ENCODE measurements around the gene SUN2. TPM values are rescaled to one million over a fixed set of nuclear protein-coding genes. Genes with fewer than 3 reads are reported as not detected.

Gene SUN2
- total RNA-seq, 2 experiments from 2014 or later = 582 to 702 TPM

DNA sequence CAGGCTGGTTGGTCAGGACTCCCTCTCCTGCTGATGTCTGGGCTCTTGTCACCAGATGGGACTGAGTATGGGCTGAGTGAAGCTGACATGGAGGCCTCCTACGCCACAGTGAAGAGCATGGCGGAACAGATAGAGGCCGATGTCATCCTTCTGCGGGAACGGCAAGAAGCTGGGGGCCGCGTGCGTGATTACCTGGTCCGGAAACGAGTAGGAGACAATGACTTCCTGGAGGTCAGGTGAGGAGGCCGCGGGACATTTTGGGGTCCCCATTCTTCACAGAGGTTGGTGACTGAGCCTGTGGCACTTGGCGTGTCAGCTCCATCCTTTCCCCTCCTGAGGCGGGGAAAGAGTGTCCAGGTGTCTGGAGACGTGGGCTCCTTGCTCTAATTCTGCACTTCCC lies 39.9 kb downstream of the SUN2 start:
- ChIA-PET CTCF (interaction anchor here (0.7 to 3.0 kb wide), 4 partner anchors 9 to 34 kb away, joined by 3 to 14 read pairs (median 4); no protein-coding TSS in a partner anchor), POLR2A (no interaction called here)
- H3K9me3 Mint-ChIP-seq = no peaks in the 10 kb centered on the region
- no peaks in the 10 kb centered on the region for H3K27me3 Mint-ChIP-seq
- H3K4me1 Mint-ChIP-seq = peaks cover 34% of the 10 kb centered on the region
- H3K4me3 Mint-ChIP-seq = no peak overlapping the region
- H3K27ac Mint-ChIP-seq = no peak overlapping the region
- H3K36me3 Mint-ChIP-seq (ENCODE audit: low read depth) = peaks cover 41% of the 10 kb centered on the region
- no peak for DNase-seq

DNA sequence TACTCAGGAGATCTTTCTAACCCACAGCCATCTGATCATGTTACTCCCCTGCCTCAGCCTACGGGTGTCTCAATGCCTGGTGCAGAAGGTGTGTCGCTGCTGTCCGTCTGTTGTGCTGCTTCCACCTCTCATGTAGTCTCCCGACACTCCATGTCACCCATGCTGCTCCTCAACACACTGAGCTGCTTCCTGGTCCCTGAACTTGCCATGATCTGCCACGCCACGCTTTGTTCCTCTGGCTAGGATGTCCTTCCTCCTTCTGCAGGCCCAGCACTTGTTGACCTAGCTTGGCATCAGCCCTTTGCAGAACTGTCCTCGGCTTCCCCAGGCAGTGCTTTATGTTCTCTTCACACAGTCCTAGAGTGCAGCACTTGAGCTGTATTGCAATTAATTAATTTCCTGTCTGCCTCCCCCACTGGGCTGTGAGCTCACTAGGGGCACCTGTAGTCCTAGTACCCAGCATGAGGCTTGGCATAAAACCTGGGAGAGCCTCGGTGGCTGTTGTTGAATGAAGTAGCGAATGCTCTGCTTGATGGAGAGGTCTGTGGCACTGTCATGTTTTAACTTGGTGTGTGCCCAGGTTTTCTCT lies 40.5 kb downstream of the SUN2 start:
- DNase-seq = no peak
- POLR2A ChIA-PET = no interaction called here
- no peaks in the 10 kb centered on the region for H3K27me3 Mint-ChIP-seq
- H3K27ac Mint-ChIP-seq = peak overlapping the region; percentile 72
- no peak overlapping the region for H3K4me3 Mint-ChIP-seq
- CTCF ChIA-PET = interaction anchor here (1.0 to 3.0 kb wide), 6 partner anchors 8 to 35 kb away, joined by 3 to 14 read pairs (median 4); partner anchors contain the start of genes GTPBP1 and TOMM22
- no peaks in the 10 kb centered on the region for H3K9me3 Mint-ChIP-seq
- peaks cover 43% of the 10 kb centered on the region for H3K36me3 Mint-ChIP-seq (ENCODE audit: low read depth)
- H3K4me1 Mint-ChIP-seq = peaks cover 39% of the 10 kb centered on the region

DNA sequence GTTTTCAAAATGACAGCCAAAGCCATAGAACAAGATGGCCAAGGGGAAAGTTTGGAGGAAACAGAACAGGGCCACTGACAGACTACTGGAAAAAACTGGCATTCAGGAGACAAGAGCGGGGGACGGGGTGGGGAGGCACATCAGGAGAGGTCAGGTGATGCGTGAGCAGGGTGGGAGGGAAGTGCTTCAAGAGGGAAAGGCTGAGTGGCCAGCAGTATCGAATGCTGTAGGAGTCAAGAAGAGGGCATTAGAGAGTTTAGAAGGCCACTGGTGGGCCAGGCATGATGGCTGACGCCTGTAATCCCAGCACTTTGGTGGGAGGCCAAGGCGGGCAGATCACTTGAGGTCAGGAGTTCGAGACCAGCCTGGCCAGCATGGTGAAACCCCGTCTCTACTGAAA lies 41.9 kb downstream of the SUN2 start:
- Mint-ChIP-seq H3K36me3 (ENCODE audit: low read depth) (peaks cover 48% of the 10 kb centered on the region), H3K27me3 (no peaks in the 10 kb centered on the region), H3K4me1 (peaks cover 48% of the 10 kb centered on the region), H3K4me3 (no peak overlapping the region), H3K9me3 (no peaks in the 10 kb centered on the region), H3K27ac (no peak overlapping the region)
- no peak for DNase-seq
- CTCF ChIA-PET = interaction anchor here (1.3 to 3.0 kb wide), 2 partner anchors 8 to 11 kb away, joined by 4 to 14 read pairs; partner anchors contain the start of gene GTPBP1
- POLR2A ChIA-PET = no interaction called here

DNA sequence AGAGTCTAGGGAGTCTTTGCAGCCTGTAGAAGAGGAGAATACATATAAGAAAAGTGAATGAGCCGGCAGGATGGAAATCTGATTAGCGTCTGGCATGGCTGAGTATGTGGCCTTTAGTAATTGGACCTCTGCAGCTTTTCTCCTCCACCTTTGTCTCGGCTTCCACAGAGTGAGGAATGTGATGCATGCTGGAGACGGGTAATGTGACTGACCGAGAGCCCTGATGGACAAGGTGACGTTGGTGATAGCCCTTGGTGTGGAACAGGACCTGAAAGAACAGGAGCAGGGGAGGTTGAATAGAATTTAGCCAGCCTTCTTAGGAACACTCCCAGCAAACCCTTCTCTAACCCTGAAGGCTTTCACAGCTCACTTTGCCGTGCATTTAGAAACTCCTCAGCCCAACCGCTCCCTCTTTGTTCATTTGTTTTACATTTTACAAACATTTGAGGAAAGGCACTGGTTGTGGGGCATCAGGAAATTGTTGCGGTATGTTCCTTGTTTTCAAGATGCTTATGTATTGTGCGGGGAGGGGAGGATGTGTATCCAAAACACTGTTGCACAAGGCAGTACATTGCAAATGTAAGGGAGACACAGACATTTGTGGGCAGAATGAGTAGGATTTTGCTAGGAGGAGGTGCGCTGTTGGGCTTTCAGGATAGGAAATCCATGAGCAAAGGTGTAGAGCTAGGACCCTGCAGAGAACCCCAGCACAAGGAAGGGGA lies 43.2 kb downstream of the SUN2 start:
- H3K9me3 Mint-ChIP-seq = no peaks in the 10 kb centered on the region

DNA sequence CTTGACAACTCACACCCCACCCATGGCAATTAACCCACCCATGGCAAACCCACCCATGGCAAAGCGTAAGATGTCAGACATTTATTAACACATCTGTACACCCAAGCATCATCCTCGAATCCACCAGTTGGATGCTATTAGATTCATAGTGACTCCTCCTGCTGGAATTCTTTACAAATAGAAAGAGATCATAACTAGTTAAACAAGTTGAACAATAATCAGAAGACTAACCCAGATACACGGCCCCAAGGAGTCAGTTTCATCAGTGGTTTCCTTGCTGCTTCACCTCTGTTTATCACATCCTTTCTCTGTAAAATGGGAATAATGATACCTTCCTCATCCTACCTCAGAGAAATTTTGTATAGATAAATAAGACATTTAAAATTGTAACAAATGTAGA lies 44.9 kb downstream of the SUN2 start:
- H3K27ac Mint-ChIP-seq = no peak overlapping the region
- no peak for DNase-seq
- H3K9me3 Mint-ChIP-seq = no peaks in the 10 kb centered on the region
- CTCF ChIA-PET = interaction anchor here (0.9 kb wide), 1 partner anchor 14 kb away, joined by 9 read pairs; no protein-coding TSS in a partner anchor
- H3K4me1 Mint-ChIP-seq = peaks cover 67% of the 10 kb centered on the region
- H3K36me3 Mint-ChIP-seq (ENCODE audit: low read depth) = peaks cover 42% of the 10 kb centered on the region
- POLR2A ChIA-PET = no interaction called here
- H3K27me3 Mint-ChIP-seq = no peaks in the 10 kb centered on the region
- no peak overlapping the region for H3K4me3 Mint-ChIP-seq

More for the DNA sequence above, 43.2 kb downstream of the SUN2 start:
- ChIA-PET CTCF (interaction anchor here (1.1 kb wide), 1 partner anchor 12 kb away, joined by 3 read pairs; no protein-coding TSS in a partner anchor), POLR2A (no interaction called here)
- no peak for DNase-seq
- peak overlapping the region; percentile 66 for H3K27ac Mint-ChIP-seq
- no peaks in the 10 kb centered on the region for H3K27me3 Mint-ChIP-seq
- peaks cover 60% of the 10 kb centered on the region for H3K4me1 Mint-ChIP-seq
- no peak overlapping the region for H3K4me3 Mint-ChIP-seq
- H3K36me3 Mint-ChIP-seq (ENCODE audit: low read depth) = peaks cover 49% of the 10 kb centered on the region

DNA sequence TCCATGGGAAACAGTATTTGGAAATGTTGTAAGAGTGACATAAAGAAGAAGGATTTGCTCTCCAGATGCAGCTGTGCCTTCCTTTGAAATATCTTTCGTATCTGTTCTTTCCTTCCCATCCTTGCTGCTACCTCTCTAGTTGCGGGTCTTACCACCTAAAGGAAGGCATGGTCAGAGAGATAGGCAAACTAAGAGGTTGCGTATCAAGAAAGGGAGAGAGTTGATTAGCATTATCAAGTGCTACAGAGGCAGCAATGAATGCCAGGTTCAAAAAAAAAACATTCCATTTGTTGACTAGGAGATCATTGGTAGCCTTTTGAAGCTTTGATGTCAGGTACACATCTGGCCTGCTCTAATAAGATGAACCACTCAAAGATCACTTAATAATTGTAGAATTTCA lies 45.4 kb downstream of the SUN2 start:
- Mint-ChIP-seq H3K36me3 (ENCODE audit: low read depth) (peaks cover 38% of the 10 kb centered on the region), H3K4me3 (no peak overlapping the region), H3K27ac (no peak overlapping the region), H3K27me3 (no peaks in the 10 kb centered on the region), H3K9me3 (no peaks in the 10 kb centered on the region), H3K4me1 (peaks cover 66% of the 10 kb centered on the region)
- DNase-seq = no peak
- POLR2A ChIA-PET = no interaction called here
- CTCF ChIA-PET = interaction anchor here (0.9 to 1.7 kb wide), 2 partner anchors 8 to 15 kb away, joined by 5 to 9 read pairs; no protein-coding TSS in a partner anchor

DNA sequence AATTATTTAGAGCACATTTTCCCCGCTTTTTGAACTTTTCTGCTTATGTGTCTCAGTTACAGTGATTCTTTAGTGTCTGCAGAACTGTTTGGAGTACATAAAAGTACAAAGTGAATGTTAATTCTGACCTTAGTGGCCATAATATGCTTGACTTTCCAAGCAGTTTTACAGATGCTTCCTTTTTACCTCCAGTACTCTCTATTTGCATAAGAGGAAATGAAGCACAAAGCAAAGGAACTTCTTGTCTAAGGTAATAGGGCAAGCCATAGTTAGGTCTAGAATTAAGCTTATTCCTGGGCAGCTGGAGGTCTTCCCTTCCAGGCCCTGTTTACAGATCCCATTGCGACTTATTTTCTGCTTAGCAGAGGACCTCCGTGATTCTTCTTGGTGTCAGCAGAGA lies 46.5 kb downstream of the SUN2 start:
- H3K27me3 Mint-ChIP-seq = no peaks in the 10 kb centered on the region
- ChIA-PET POLR2A (no interaction called here), CTCF (interaction anchor here (1.0 to 1.7 kb wide), 2 partner anchors 9 to 57 kb away, joined by 3 to 5 read pairs; no protein-coding TSS in a partner anchor)
- H3K9me3 Mint-ChIP-seq = no peaks in the 10 kb centered on the region
- no peak overlapping the region for H3K4me3 Mint-ChIP-seq
- DNase-seq = no peak
- H3K27ac Mint-ChIP-seq = peak overlapping the region; percentile 67
- peaks cover 67% of the 10 kb centered on the region for H3K4me1 Mint-ChIP-seq
- peaks cover 34% of the 10 kb centered on the region for H3K36me3 Mint-ChIP-seq (ENCODE audit: low read depth)

DNA sequence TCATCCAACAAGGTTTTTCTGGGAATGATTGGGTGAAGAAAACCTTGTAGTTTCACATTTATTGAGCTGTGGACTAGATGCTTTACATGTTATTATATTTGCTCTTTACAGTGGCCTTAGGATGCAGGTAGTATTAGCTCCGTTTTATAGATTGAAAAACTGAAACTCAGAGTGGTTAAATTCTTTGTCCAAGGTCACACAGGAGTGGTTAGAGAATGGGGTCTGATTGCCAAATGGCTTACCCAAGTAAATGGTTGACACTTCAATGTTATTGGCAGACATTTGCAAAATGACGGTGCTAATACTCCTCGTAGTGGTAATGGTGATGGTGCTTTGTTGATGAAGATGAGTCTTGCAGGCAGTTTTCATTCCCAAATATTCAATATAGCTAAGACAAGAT lies 47.8 kb downstream of the SUN2 start:
- Mint-ChIP-seq H3K4me1 (peaks cover 64% of the 10 kb centered on the region), H3K27me3 (no peaks in the 10 kb centered on the region), H3K36me3 (ENCODE audit: low read depth) (peaks cover 32% of the 10 kb centered on the region), H3K9me3 (no peaks in the 10 kb centered on the region), H3K27ac (peak overlapping the region; percentile 69), H3K4me3 (peak overlapping the region; percentile 80)
- DNase-seq = no peak
- POLR2A ChIA-PET = no interaction called here
- CTCF ChIA-PET = interaction anchor here (0.9 to 2.7 kb wide), 7 partner anchors 8 to 44 kb away, joined by 3 to 10 read pairs (median 5); partner anchors contain the start of gene TOMM22

DNA sequence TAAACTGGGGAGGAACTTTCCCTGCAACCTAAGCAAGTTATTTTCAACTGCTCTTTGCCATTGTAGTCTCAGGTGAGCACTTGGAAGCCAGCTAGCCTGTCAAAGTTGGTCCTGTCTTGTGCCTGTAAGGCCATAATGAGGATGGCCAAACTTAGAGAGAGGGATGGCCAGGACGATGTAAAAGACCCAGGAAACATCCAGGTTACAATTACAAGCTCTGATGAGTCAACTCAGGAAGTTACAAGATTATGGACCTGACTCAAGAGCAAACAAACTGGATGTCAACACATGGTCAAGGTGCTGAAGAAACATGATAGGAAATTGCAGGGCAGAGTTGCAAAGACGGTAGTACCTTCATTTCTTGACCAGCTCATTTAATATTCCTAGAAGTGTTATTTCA lies 48.5 kb downstream of the SUN2 start:
- Mint-ChIP-seq H3K4me1 (peaks cover 57% of the 10 kb centered on the region), H3K27ac (peak overlapping the region; percentile 84), H3K27me3 (no peaks in the 10 kb centered on the region), H3K36me3 (ENCODE audit: low read depth) (peaks cover 30% of the 10 kb centered on the region), H3K9me3 (no peaks in the 10 kb centered on the region), H3K4me3 (peak overlapping the region; percentile 80)
- POLR2A ChIA-PET = interaction anchor here (0.5 kb wide), 1 partner anchor 682 kb away, joined by 3 read pairs; no protein-coding TSS in a partner anchor
- no peak for DNase-seq
- CTCF ChIA-PET = interaction anchor here (0.9 to 2.7 kb wide), 7 partner anchors 8 to 45 kb away, joined by 3 to 10 read pairs (median 5); partner anchors contain the start of gene TOMM22

DNA sequence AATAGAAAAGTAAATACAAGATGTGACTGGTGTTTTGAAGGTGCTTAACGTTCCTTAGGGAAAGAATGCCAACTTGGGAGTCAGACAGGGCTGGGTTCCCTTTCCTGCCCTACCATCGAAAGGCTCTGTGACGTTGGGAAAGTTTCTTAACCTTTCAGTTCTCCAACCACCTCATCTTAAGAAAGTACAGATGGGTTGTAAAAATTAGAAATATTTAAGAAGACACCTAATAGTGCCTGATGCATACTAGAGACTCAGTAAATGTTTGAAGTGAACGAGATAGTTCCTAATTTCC lies 49.0 kb downstream of the SUN2 start:
- Mint-ChIP-seq H3K4me1 (peaks cover 55% of the 10 kb centered on the region), H3K36me3 (ENCODE audit: low read depth) (peaks cover 26% of the 10 kb centered on the region), H3K4me3 (peak overlapping the region; percentile 80), H3K9me3 (no peaks in the 10 kb centered on the region), H3K27ac (peak overlapping the region; percentile 84), H3K27me3 (no peaks in the 10 kb centered on the region)
- DNase-seq = no peak
- POLR2A ChIA-PET = interaction anchor here (1.0 kb wide), 1 partner anchor 10 kb away, joined by 3 read pairs; no protein-coding TSS in a partner anchor
- CTCF ChIA-PET = interaction anchor here (1.2 to 2.7 kb wide), 6 partner anchors 9 to 45 kb away, joined by 3 to 10 read pairs (median 5); partner anchors contain the start of gene TOMM22

DNA sequence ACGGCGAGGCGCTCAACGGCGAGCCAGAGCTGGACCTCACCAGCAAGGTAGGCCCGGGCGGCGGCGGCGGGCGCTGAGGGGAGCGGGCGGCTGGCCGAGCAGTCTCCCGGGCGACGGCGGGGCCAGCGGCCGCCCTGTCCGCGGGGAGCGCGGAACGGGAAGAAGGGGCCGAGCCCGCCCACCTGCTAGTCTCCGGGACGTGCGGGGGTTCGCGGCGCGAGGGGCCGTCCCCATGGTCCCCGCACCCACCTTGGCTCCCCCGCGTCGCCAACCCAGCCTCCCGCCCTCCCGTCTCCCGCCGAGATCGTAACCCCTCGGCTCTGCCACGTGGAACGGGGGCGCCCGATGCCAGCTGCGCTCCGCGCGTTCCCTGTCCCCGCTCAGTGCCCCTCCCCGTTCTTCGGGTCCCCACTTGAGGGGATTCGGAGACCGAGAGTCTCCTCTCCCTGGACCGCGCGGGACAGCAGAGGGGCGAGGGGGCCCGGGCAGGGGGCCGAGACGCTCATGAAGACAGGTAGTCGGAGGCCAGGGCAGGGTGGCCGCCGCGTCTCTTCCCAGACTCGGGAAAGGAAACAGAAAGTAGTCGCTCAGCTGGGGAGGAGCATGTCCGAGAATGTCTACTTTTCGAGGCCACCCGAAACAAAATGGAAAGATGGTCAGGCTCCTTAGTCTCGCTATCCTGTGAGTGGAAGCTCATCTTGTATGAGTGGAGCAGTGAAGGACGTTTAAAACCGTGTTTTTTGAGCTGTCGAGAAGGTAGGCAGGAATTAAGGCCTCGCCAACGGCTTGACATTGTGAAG lies 49.5 kb downstream of the SUN2 start:
- ChIA-PET CTCF (interaction anchor here (0.9 to 2.7 kb wide), 9 partner anchors 8 to 63 kb away, joined by 3 to 8 read pairs (median 3); partner anchors contain the start of gene TOMM22), POLR2A (interaction anchor here (1.0 to 1.5 kb wide), 2 partner anchors 9 to 27 kb away, joined by 3 to 5 read pairs; no protein-coding TSS in a partner anchor)
- Mint-ChIP-seq H3K27me3 (peaks cover under 1% of the 10 kb centered on the region), H3K9me3 (no peaks in the 10 kb centered on the region), H3K4me1 (peaks cover 60% of the 10 kb centered on the region), H3K27ac (peak overlapping the region; percentile 84), H3K4me3 (peak overlapping the region; percentile 80), H3K36me3 (ENCODE audit: low read depth) (peaks cover 26% of the 10 kb centered on the region)
- DNase-seq = peak; percentile 49
